Measurements from ENCODE around the gene ALPG.

DNA sequence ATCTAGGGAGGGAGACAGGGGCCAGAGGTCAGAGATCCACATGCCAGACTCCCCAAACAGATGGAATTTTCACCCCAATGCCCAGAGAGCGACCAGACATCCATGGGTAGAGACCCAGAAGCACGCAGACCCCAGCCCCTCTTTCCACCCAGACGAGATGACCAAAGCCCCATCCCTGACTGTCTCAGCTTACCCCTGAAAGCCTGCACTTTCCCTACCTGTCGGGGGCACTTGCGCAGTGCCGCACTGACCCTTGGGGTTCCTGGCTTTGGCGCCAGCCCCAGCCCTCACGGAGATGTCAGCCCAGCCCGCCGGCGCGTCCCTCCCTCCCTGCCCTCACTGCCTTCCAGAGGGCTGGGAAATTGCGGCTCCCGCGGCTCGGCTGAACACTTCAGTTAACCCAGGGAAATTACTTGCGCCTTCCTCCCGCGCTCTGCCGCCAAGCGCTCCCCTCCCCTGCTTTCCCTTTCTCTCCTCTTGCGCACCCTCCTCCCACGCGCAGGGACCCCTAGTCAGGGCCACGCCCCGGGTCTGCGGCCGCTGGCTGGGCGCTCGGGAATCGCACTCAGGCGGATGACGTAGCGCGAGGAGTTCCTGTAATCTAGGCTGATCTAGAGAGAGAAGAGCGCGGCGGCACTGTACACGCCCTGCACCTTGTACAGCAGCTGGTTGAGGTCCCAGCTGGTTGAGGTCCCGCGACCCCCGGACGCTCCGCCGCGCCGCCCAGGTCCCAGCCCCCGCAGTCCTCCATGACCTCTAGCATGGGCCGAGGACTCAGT lies 12.0 kb downstream of the ALPG start:
- TF ChIP-seq POLR2AphosphoS5 (IDR thresholded peaks at IDR 0.05) (no peak), POLR2A (IDR thresholded peaks at IDR 0.05; ENCODE audit: low read depth) (no peak)
